Adrenal gland (tissue), 5 donors: ENCODE measurements around the gene CDKAL1.

ENCODE experiments used
- CTCF ChIP-seq, 6 experiments: fragments of 450-650 bp in 4 of 6; fragments of 200-600 bp in 2 of 6; sonication (generic) in 1 of 6; IDR thresholded peaks; 1 replicate in 5 of 6; 2 replicates in 1 of 6; pipeline versions ENCODE4 v1.5.1 to v1.8.0; 2016 to 2021; ENCODE audit warnings: antibody characterized with exemption in 6 of 6, mild to moderate bottlenecking in 2 of 6, moderate library complexity in 1 of 6
- POLR2A ChIP-seq, 2 donors: fragments of 450-650 bp; IDR thresholded peaks; one replicate each; pipeline ENCODE4 v1.6.1; 2017; ENCODE audit warnings: antibody characterized with exemption in 2 of 2, mild to moderate bottlenecking in 2 of 2, moderate library complexity in 1 of 2
- donor health status: DM: no; HTN: no; CAD: no.

GRCh38 chr6:21102201-21102600 is 567.9 kb downstream of the CDKAL1 start:
- no peak for TF ChIP-seq CTCF (IDR thresholded peaks at IDR 0.05)
- TF ChIP-seq POLR2A (IDR thresholded peaks at IDR 0.05) = no peak
